Uterus (tissue), 2 donors: ENCODE results near the gene TMEM115.

Experiments
- CTCF ChIP-seq, 4 experiments: fragments of 200-600 bp in 2 of 4; fragments of 450-650 bp in 2 of 4; sonication (generic) in 2 of 4; IDR thresholded peaks; one replicate each; pipeline ENCODE4 v1.5.1; 2016 to 2019; ENCODE audit warnings: antibody characterized with exemption in 4 of 4, mild to moderate bottlenecking in 2 of 4, moderate library complexity in 1 of 4
- POLR2A ChIP-seq, 2 donors: fragments of 450-650 bp; IDR thresholded peaks; one replicate each; pipeline ENCODE4 v1.6.1; 2016; ENCODE audit warnings: antibody characterized with exemption in 2 of 2, mild to moderate bottlenecking in 1 of 2, moderate library complexity in 1 of 2

- TF ChIP-seq CTCF (IDR thresholded peaks at IDR 0.05) = no peak
- TF ChIP-seq POLR2A (IDR thresholded peaks at IDR 0.05) = no peak
These were observed 19.7 kb downstream of the TMEM115 start for GRCh38 chr3:50339485-50340146.
